Umbilical cord (tissue), 2 donors: ENCODE results near the gene SLC12A1. TPM values are rescaled to one million over a fixed set of nuclear protein-coding genes. Genes with fewer than 3 reads are reported as not detected.

Experiments
- DNase-seq: peaks from one replicate; pipeline ENCODE4 v3.0.0-alpha.2; 2015; ENCODE audit warnings: low spot score
- total RNA-seq: library from RNA; depleted of rRNA; stranded (reverse); fragments of >200 nt; gene quantifications from one replicate; pipeline ENCODE4 v1.2.3, GENCODE V29; 2014; ENCODE audit warnings: low replicate concordance; ENCODE audit not compliant: insufficient read depth

Gene SLC12A1
- total RNA-seq, 1 donor from 2014 or later = 33.5 TPM

- DNase-seq = peak; percentile 72
Measured at GRCh38 chr15:48352474-48353072, 146.5 kb downstream of the SLC12A1 start.

Other genes starting within 250 kb of the SLC12A1 start
- gene SLC24A5, start 85.3 kb upstream of the SLC12A1 start, total RNA-seq = 12.3 TPM
- gene MYEF2, start 28.0 kb upstream of the SLC12A1 start, total RNA-seq = 9.6 TPM
- gene CTXN2, start 14.6 kb upstream of the SLC12A1 start, total RNA-seq = 1.2 TPM
- gene DUT, start 125.1 kb downstream of the SLC12A1 start, total RNA-seq = 61.2 TPM